HUDEP-2 (cell line): ENCODE data around the gene ZNF474.
"Not testable (repeated sequence)": the region's sequence is repeated elsewhere in the genome, so short reads cannot be mapped to it uniquely, and the experiment has no call there.

Experiments
- DNase-seq, 76 experiments: peaks; one replicate each; lab custom pipeline; 2025; ENCODE audit not compliant: unreplicated experiment in 76 of 76; lab: John Stamatoyannopoulos, UW

Gene ZNF474

GRCh38 chr5:122129306-122129705 lies at the start of gene ZNF474:
Gene ZNF474 (plus strand): TSS chr5:122129546. CDS start chr5:122151991, 22,445 bp downstream.
- DNase-seq = peak in 3 of 76 experiments; percentile 2 to 30 (median 8)

GRCh38 chr5:122081541-122081940 lies 47.8 kb upstream of the ZNF474 start:
- DNase-seq = no peak

GRCh38 chr5:122083535-122083934 lies 45.8 kb upstream of the ZNF474 start:
- no peak for DNase-seq

GRCh38 chr5:122085041-122085440 lies 44.3 kb upstream of the ZNF474 start:
- no peak for DNase-seq

- DNase-seq = peak in 23 of 76 experiments; percentile 1 to 47 (median 21)
These were observed 40.0 kb upstream of the ZNF474 start for GRCh38 chr5:122089096-122090013.

- DNase-seq = peak in 3 of 76 experiments; percentile 6 to 7 (median 7)
These were observed 37.3 kb upstream of the ZNF474 start for GRCh38 chr5:122091936-122092600.

- DNase-seq = no peak
These were observed 35.7 kb upstream of the ZNF474 start for GRCh38 chr5:122093415-122094180.

GRCh38 chr5:122094251-122094650 lies 35.1 kb upstream of the ZNF474 start:
- not testable (repeated sequence) for DNase-seq

- no peak for DNase-seq
These were observed 34.2 kb upstream of the ZNF474 start for GRCh38 chr5:122095158-122095557.

GRCh38 chr5:122097391-122097790 lies 32.0 kb upstream of the ZNF474 start:
- no peak for DNase-seq

GRCh38 chr5:122099060-122099790 lies 30.1 kb upstream of the ZNF474 start:
- DNase-seq = peak in 1 of 76 experiments; percentile 5

- DNase-seq = peak in 18 of 76 experiments; percentile 5 to 37 (median 20)
These were observed 27.6 kb upstream of the ZNF474 start for GRCh38 chr5:122101636-122102285.

- DNase-seq = no peak
These were observed 26.5 kb upstream of the ZNF474 start for GRCh38 chr5:122102825-122103224.

GRCh38 chr5:122105909-122106308 lies 23.4 kb upstream of the ZNF474 start:
- DNase-seq = no peak

- no peak for DNase-seq
These were observed 22.3 kb upstream of the ZNF474 start for GRCh38 chr5:122107016-122107415.

- DNase-seq = no peak
These were observed 18.4 kb upstream of the ZNF474 start for GRCh38 chr5:122110987-122111386.

- no peak for DNase-seq
These were observed 17.9 kb upstream of the ZNF474 start for GRCh38 chr5:122111460-122111859.

- peak in 9 of 76 experiments; percentile 2 to 43 (median 10) for DNase-seq
These were observed 17.3 kb upstream of the ZNF474 start for GRCh38 chr5:122112063-122112462.

- DNase-seq = peak; percentile 8 to 89 (median 71)
These were observed 16.4 kb upstream of the ZNF474 start for GRCh38 chr5:122112733-122113558.
